Limb (tissue), 2 donors: Measurements from ENCODE around the gene KIAA0586.

ENCODE experiments used
- DNase-seq, 2 donors: peaks; one replicate each; pipeline ENCODE4 v3.0.0-alpha.2; 2016; ENCODE audit errors: extremely low spot score in 2 of 2

The KIAA0586 gene

DNA sequence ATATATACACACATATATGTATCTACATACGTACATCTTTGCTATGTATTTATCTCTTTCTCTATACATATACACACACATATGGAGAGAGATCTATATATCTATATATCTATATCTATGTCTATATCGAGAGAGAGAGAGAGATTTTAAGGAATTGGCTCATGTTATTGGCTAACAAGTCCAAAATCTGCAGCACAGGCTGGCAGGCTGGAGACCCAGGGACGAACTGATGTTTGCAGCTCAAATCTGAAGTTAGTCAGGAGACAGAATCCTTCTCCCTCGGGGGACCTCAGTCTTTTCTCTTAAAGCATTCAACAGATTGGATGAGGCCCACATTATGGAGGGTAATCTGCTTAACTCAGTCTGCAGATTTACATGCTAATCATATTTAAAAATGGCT lies 169.5 kb downstream of the KIAA0586 start:
- DNase-seq: no peak

DNA sequence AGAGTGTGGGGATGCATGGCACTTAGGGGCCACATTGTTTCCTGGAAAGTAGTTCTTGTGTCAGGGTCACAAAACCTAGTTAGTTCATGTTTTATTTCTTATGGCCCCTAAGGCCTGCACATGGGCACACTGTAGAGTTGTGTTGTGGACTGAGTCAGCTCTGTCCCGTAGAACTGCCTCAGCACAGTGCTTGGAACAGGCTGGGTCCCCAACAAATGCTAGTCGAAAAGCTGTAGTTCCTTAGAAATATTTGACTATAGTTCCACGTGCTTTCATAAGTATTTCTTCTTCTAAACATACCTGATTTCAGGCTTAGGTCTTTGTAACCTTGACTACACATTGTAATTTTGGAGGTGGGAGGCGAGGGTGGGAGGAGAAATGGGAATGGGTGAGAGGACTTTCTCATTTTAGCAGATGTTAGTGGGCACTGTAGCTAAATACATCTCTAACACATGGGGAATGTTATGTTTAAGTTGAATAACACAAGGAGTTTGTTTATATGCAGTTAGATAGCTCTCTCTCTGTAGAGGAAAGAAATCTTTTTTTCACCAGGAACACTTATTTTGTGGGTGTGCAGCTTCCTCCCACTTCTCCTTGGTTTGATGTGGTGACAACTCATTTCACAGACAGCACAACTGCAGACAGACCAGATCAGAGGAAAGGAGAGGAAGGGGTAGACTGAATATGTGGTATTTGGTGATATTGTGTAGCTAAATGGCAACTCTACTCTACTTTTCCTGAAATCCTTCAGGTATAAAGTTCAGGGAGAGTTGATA lies 170.7 kb downstream of the KIAA0586 start:
- DNase-seq: no peak

DNA sequence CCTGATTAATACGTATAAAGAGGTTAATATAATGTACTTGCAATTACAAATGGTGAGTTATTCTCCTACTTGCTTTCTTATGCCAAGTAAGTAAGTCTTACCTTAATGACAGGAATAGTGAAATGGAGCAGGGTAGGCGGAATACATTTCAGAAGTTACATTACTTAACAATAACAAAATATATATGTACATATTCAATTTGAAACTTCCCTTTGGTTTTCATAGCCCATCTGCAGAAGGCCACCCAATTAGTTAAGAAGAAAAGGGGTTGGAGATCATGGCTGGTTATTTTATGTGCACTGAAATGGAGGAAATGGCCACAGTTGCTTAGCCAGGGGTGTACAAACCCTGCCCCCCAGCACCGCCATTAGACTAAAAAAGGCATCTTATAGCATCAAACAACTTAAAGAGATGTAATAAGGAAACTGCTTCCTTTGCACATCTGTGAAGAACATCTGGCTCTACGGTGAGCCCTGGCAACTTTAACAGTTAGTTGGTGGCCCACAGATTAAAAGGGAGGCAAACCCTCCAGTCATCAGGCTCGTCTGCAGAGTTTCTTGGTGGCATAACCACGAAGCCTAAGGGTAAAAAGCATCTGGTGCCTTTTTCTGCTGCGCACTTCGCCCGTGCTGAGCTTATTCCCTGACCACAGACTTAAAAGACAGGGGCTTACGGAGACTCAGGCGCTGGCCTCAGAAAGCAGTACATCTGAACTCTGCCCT lies 171.4 kb downstream of the KIAA0586 start:
- DNase-seq: no peak

DNA sequence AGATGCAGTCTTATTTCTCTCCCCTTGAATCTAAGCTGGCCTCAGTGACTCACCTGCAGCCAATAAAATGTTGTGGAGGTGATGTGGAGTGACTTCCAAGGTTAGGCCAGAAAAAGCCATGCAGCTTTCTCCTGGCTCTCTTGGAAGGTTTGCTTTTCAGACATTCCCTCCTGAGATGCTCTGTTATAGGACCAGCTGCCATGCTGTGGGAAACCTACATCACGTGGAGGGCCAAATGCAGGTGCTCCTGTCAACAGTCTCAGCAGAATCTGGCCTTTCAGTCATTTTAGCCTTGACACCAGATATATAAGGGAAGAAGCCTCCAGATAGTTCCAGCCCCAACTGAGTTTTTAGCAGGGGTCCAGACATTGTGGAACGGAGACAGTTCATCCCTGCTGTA lies 172.2 kb downstream of the KIAA0586 start:
- DNase-seq: no peak
